GM23338 (cell line): Measurements from ENCODE around the gene LMNA.

Experiments
- CREB1 ChIP-seq: fragments of 250-450 bp; sonication (Bioruptor Pico); IDR thresholded peaks from 2 replicates; pipeline ENCODE4 v1.5.0; 2020; ENCODE audit warnings: low read depth, mild to moderate bottlenecking, moderate library complexity
- EZH2 ChIP-seq: fragments of 200-600 bp; sonication (generic); IDR thresholded peaks from one replicate; pipeline ENCODE4 v1.8.0; 2017; ENCODE audit warnings: antibody characterized with exemption, mild to moderate bottlenecking, low read depth; ENCODE audit not compliant: unreplicated experiment
- EZH2phosphoT487 ChIP-seq: fragments of 200-600 bp; sonication (generic); IDR thresholded peaks from one replicate; pipeline ENCODE4 v1.8.1; 2018; ENCODE audit warnings: antibody characterized with exemption; ENCODE audit not compliant: unreplicated experiment
- POLR2AphosphoS5 ChIP-seq: IDR thresholded peaks from 2 replicates; pipeline ENCODE4 v1.6.1; 2016; ENCODE audit warnings: antibody characterized with exemption, low read depth
- TF ChIP-seq, protein P1 (sequence below), 2 experiments: fragments of 200-600 bp in 1 of 2; sonication (generic) in 1 of 2; conservative IDR thresholded peaks; 2 replicates each; pipeline versions ENCODE4 v1.5.1 to v1.6.1; 2016 to 2017; ENCODE audit warnings: antibody characterized with exemption in 2 of 2, low read depth in 2 of 2, mild to moderate bottlenecking in 2 of 2, moderate library complexity in 1 of 2

DNA sequence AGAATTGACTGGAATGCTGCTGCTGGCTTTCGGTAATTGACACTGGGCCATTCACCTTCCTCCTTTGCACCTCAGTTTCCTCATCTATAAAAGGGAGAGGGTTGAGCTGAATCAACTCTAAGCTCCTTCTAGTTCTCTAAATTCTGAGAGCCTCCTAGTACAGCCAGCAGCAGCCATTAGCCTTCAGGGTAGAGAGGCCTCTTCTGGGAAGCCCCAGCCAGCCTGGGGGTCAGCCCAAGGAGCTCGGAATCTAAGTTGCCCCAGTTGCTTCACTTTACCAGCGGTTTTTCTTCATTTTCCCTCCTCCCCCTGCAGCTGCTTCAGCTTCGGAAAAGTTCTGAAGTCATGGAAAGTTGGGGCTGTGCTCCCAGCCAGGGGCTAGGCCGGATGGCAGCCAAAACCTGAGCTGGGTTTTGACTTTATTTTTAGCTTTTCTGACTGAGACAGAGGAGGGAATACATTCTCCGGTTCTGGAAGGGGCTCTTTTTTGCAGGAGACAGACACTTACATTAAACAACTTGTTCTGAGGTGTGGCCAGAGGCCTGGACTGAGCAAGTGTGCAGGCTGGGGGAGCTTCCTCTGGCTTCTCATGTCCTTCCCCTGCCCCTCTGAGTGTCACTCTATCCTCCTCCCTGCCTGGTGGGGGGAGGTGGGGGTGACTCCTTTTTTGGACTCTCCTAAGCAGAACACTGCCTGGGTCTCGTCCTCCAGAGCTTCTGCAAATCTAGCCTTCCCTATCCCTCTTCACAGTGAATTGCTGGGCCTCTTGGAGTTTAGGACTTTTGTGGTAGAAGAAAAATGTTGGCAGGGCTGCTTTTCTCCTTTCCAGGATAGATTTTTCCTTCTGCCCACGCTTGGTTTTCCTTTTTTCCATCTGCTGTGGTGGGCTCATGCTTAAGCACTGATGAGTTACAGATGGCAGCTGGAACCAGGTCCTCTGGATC, 14.4 kb downstream of the LMNA start:
- TF ChIP-seq, protein P1, sequence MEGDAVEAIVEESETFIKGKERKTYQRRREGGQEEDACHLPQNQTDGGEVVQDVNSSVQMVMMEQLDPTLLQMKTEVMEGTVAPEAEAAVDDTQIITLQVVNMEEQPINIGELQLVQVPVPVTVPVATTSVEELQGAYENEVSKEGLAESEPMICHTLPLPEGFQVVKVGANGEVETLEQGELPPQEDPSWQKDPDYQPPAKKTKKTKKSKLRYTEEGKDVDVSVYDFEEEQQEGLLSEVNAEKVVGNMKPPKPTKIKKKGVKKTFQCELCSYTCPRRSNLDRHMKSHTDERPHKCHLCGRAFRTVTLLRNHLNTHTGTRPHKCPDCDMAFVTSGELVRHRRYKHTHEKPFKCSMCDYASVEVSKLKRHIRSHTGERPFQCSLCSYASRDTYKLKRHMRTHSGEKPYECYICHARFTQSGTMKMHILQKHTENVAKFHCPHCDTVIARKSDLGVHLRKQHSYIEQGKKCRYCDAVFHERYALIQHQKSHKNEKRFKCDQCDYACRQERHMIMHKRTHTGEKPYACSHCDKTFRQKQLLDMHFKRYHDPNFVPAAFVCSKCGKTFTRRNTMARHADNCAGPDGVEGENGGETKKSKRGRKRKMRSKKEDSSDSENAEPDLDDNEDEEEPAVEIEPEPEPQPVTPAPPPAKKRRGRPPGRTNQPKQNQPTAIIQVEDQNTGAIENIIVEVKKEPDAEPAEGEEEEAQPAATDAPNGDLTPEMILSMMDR (conservative IDR thresholded peaks at IDR 0.05; ENCODE audit: low read depth in 2 of 2), result no peak
- TF ChIP-seq POLR2AphosphoS5, result no peak
- no peak for TF ChIP-seq CREB1 (CRISPR knock-in tag)
- TF ChIP-seq EZH2, result no peak
- TF ChIP-seq EZH2phosphoT487, result no peak
